GM12864 (cell line): ENCODE data around the gene AOPEP.

Experiments used
- DNase-seq: peaks from one replicate; pipeline ENCODE4 v3.0.0-alpha.2; 2011; ENCODE audit warnings: low read depth
- H3K4me3 ChIP-seq: 2 replicates; pipeline ENCODE4 v1.5.1; 2011; ENCODE audit warnings: mild to moderate bottlenecking, low read depth, low read length, control low read depth
- CTCF ChIP-seq: IDR thresholded peaks from 2 replicates; pipeline ENCODE4 v1.5.1; 2011; ENCODE audit warnings: low read depth, mild to moderate bottlenecking, moderate library complexity, low read length, control low read depth, inconsistent platforms; ENCODE audit errors: missing control alignments

Gene AOPEP

GRCh38 chr9:94859226-94859625 is 132.7 kb downstream of the AOPEP start:
- no peak for DNase-seq
- H3K4me3 ChIP-seq = no peak overlapping the region
- no peak for TF ChIP-seq CTCF

DNA sequence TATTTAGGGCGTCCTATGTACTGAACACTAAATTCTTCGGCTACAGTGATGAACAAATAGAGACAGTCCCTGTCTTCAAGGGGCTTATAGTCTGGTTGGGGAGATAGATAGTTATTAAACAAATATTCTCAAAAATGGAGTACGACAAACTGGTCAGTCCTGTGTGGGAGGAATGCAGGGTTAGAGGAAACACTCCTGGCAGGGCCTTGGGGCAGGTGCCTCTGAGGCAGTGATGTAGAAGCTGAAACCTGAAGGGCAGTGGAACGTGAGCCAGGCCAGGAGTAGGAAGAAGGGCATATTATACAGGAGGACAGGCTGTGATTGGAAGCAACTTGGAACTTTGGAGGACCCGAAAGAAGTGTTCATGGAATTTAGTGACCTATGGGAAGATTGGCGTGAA is 133.4 kb downstream of the AOPEP start:
- DNase-seq = no peak
- no peak for TF ChIP-seq CTCF
- no peak overlapping the region for H3K4me3 ChIP-seq

DNA sequence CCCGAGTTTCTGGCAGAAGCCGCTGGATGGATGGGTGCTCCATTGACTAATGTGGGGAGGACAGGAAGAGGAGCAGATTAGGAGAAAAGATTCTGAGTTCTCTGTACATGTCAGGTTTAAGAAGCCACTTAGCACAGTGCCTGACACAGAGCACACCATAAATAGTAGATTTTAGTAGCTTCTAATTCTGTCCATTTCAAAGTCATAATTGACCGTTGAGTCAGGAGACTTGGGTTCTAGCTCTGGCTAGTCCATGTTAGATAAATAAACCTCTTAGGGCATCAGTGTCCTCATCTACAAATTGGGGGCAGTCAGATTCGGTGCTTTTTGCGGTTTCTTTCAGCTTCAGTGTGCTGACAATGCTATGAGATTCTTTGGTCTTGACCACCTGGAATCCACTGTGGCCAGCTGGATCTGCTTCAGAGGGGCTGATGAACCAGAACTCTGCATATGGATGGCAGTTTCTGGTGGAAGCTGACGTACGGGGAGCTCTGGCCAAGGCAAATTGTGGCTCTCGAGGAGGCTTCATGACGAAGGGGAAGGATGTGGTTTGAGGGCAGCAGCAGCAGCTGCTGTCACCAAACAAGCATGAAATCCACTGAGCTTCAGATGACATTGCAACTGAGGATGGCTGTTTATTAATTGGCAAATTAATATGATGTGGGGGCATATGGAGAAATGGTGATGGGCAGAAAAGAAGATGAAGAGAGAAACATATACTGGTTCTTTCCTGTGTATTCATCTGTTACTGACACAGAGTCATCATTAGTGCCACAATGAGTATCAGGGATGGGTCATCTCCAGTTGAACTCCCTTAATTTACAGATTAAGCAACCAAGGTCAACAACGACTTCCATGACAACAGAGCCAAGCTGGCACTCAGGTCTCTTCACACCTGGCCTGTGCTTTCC is 134.4 kb downstream of the AOPEP start:
- H3K4me3 ChIP-seq = no peak overlapping the region
- DNase-seq = peak; percentile 60
- no peak for TF ChIP-seq CTCF

DNA sequence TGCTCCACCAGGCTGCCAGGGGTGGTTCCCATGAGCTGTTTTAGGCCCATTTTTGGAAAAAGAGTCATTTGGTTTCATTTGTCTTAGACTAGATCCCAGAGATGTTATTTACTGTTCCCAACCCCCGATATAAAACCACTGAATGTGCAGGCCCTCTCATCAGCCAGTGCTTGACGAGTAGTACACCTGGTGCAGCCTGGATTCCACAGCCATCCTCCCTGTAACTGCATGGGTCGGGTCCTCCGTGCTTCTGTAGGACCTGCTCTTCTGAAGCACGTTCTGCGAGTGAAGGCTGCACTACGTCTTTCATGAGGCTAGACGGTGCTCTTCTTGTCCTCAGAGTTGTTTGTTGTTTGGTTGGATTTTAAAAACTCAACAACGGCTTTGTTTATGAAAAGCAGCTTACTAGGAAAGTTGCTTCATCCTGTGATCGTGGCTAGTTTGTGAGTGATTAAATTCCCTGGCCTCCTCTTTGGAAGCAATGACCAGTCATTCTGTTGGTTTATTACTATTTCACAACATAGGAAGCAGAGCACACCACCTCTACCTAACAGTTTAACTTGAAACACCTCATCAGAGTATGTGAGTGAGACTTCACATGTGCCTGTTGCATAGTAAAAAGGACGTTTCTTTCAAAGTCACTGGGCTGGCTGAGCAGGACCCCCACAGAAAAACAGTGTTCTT is 135.2 kb downstream of the AOPEP start:
- TF ChIP-seq CTCF = no peak
- no peak overlapping the region for H3K4me3 ChIP-seq
- no peak for DNase-seq

- no peak for DNase-seq
- H3K4me3 ChIP-seq = no peak overlapping the region
- no peak for TF ChIP-seq CTCF
Measured at GRCh38 chr9:94864196-94864595, 137.7 kb downstream of the AOPEP start.

DNA sequence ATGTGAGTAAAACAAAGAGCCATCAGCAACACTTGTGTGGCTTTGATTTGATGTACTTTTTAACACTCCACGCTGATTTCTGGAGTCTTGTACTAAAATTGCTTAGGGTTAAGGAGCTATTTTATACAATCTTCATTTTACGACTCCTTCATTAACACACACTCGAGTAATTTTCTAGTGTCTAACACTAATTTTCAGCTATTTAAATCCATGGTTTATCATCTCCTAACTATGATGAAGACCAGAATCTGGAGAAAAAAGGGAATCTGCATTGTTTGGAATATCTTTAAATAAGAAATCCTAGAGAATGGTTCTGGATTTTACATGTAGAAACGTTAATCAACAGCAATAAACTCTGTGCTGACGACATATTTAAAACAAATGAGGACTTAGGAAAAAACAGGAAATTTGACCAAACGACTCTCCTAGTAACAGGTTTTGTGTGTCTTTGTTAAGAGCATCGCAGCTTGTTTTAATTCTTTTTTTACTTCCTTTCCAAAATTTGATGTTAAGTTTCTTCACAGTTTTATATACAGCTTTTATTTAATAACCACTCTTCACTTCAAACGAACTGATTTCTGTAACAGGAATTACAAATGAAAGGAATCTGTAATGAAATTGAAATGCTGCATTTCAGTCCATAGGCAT is 138.5 kb downstream of the AOPEP start:
- DNase-seq = no peak
- no peak for TF ChIP-seq CTCF
- H3K4me3 ChIP-seq = no peak overlapping the region
